HG02610 (cell line): ENCODE results near the gene GSDME.

Experiments
- ATAC-seq: cut with Tn5 transposase; IDR thresholded peaks from one replicate; pipeline ENCODE4 v1.9.1; 2021; ENCODE audit warnings: mild to moderate bottlenecking, moderate library complexity; ENCODE audit not compliant: unreplicated experiment

Gene GSDME

GRCh38 chr7:24707988-24708615 lies 49.2 kb downstream of the GSDME start:
- no peak for ATAC-seq

- ATAC-seq, result no peak
Observed at GRCh38 chr7:24706211-24707170, 50.8 kb downstream of the GSDME start.

- ATAC-seq, result no peak
Observed at GRCh38 chr7:24705461-24705954, 51.8 kb downstream of the GSDME start.

GRCh38 chr7:24704311-24704710 lies 53.0 kb downstream of the GSDME start:
- ATAC-seq, result no peak

GRCh38 chr7:24703296-24703695 lies 54.0 kb downstream of the GSDME start:
- no peak for ATAC-seq

GRCh38 chr7:24702755-24703154 lies 54.5 kb downstream of the GSDME start:
- no peak for ATAC-seq

- no peak for ATAC-seq
Observed at GRCh38 chr7:24701261-24702235, 55.7 kb downstream of the GSDME start.

- no peak for ATAC-seq
Observed at GRCh38 chr7:24700521-24701260, 56.6 kb downstream of the GSDME start.

GRCh38 chr7:24698531-24699266 lies 58.6 kb downstream of the GSDME start:
- ATAC-seq, result no peak

GRCh38 chr7:24697416-24697815 lies 59.8 kb downstream of the GSDME start:
- no peak for ATAC-seq

- no peak for ATAC-seq
Observed at GRCh38 chr7:24692592-24692991, 64.7 kb downstream of the GSDME start.

GRCh38 chr7:24690251-24690650 lies 67.0 kb downstream of the GSDME start:
- no peak for ATAC-seq

GRCh38 chr7:24685708-24686107 lies 71.6 kb downstream of the GSDME start:
- ATAC-seq, result no peak

- no peak for ATAC-seq
Observed at GRCh38 chr7:24670782-24671181, 86.5 kb downstream of the GSDME start.

GRCh38 chr7:24669971-24670591 lies 87.2 kb downstream of the GSDME start:
- no peak for ATAC-seq

GRCh38 chr7:24668927-24669635 lies 88.2 kb downstream of the GSDME start:
- no peak for ATAC-seq

- ATAC-seq, result peak; percentile 41
Observed at GRCh38 chr7:24665564-24666294, 91.5 kb downstream of the GSDME start.

GRCh38 chr7:24660546-24660945 lies 96.7 kb downstream of the GSDME start:
- no peak for ATAC-seq
